GM19397 (cell line): Measurements from ENCODE around the gene HMGXB3.
"Not testable (repeated sequence)": the region's sequence is repeated elsewhere in the genome, so short reads cannot be mapped to it uniquely, and the experiment has no call there.

Source experiments
- ATAC-seq: cut with Tn5 transposase; IDR thresholded peaks from one replicate; pipeline ENCODE4 v1.9.1; 2021; ENCODE audit warnings: mild to moderate bottlenecking, moderate library complexity; ENCODE audit not compliant: unreplicated experiment

The HMGXB3 gene

DNA sequence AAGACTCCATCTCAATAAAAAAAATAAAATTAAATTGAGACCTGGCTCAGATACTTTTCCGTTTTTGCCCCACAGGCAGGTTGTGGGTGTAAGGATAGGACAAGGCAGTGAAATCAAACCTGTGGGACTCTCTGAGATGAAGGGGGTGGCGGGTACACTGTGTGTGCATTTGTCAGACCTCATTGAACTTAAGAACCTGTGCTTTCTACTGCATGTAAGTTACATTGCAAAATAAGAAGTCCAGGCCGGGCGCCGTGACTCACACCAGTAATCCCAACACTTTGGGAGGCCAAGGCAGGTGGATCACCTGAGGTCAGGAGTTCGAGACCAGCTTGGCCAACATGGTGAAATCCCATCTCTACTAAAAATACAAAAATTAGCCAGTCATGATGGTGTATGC is 84.2 kb downstream of the HMGXB3 start:
- ATAC-seq: not testable (repeated sequence)

DNA sequence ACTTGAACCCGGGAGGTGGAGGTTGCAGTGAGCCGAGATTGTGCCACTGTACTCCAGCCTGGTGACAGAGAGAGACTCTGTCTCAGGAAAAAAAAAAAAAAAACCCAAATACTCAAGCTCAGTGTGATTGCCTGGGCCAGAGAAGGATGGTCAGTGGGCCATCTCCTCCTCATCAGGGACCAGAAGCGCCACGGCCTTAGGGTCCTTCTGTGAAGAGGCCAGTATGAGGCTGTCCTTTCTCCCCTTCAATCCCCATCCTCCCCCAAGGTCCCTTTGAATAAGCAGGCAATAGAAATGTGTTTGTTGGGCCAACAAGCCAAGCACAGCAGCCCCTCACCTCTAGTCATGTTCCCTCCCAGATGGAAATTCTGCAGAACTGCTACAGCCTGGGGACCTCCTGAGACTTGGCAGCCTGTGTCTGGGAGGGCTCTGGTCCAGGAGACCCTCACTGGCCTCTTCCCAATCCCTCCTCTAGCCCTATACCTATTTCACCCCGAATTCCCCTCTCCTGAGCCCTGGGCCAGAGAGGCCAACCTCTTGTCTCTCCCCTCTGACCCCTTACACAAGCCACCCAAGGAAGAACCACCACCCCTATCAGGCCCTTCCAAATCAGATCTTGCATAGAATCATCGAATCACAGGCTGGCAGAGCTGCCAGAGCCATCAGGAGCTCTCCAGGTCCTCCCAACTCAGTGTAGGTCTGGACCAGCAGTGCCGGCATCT is 84.8 kb downstream of the HMGXB3 start:
- no peak for ATAC-seq

DNA sequence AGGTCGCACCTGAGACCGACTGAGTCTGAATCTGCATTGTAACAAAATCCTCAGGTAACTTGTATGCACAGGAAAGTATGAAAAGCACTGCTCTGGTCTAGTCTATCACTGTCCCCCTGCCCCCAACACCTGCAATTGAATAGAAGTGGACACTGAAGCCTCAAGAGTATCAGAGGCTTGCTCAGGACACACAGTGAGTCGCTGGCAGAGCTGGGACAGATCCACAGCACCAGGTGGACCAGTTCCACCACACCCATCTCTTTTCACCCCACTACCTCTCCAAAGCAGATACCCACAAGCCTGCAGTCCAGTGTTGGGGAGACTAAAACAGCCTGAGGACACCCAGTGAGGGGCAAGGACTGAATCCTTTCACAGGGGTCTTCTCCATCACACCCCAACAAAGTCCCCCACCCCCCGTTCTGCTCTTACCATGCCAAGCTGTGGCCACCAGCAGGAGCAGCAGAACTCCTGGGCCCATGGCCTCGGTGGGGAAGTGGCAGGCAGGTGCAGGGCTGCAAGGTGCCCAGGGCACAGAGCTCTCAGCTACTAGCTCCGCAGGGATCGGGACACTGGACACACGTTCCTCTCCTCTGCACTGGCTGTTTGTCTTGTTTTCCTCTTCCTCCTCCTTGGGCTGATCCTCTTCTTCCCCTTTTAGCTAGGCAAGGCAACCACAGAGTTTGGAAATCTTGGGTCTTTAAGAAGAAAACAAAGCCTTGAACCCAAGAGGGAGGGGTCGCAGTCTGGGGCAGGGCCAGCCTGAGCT is 85.6 kb downstream of the HMGXB3 start, which contains the start of gene CSF1R:
CSF1R (minus strand) TSS at position 605 of the 766 bp plus-strand sequence; CDS start at position 478, 127 bp downstream.
- no peak for ATAC-seq

DNA sequence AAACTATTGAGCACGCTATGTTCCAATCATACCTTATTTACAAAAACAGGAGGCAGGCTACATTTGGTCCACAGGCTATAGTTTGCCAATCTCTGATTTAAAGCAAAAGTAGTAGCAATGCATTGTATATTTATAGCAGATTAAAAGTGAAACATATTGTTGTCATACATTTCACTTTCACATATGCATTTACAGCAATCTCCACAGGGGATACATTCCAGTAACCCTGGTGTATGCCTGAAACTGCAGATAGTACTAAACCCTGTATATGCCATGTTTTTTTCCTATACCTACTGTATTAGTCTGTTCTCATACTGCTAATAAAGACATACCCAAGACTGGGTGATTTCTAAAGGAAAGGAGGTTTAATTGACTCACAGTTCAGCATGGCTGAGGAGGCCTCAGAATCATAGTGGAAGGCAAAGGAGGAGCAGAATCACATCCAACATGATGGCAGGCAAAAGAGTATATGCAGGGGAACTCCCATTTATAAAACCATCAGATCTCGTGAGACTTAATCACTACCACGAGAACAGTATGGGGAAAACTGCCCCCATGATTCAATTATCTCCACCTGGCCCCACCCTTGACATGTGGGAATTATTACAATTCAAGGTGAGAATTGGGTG is 91.7 kb downstream of the HMGXB3 start:
- no peak for ATAC-seq

DNA sequence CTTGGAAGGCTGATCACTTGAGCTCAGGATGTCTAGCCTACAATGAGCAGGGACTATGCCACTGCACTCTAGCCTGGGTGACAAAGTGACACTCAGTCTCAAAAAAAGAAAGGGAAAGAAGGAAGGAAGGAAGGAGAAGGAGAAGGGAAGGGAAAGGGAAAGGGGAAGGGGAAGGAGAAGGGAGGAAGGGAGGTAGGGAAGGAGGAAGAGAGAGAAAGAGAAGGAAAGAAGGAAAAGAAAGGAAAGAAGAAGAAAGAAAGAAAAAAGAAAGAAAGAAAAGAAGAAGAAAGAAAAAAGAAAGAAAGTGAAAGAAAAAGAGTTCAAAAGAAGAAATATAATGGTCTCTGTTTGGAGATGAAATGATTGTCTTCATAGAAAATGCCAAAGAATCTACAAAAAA is 96.6 kb downstream of the HMGXB3 start:
- ATAC-seq: no peak

DNA sequence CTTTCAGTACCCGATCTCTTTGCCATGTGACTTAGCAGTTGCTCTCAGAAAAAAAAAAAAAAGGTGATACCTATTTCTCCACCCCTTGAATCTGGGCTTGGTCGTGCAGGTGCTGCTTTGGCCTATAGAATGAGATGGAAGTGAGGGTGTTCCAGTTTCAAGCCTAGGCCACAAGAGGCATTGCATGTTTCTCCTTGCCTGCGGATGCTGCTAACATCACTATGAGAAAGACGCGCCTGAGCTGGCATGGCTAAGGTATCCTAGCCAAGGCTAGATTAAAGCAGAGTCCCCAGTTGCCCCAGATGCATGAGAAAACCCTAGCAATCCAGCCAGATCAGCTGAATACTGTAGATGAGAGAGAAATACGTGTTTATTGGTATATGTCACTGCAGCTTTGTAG is 100.5 kb downstream of the HMGXB3 start:
- no peak for ATAC-seq
